Testis (tissue), 2 donors: Measurements from ENCODE around the gene PHLPP1.

Experiments used
- POLR2A ChIP-seq: fragments of 450-650 bp; IDR thresholded peaks from one replicate; pipeline ENCODE4 v1.6.1; 2017; ENCODE audit warnings: antibody characterized with exemption, mild to moderate bottlenecking, moderate library complexity
- TF ChIP-seq, protein P1 (sequence below), 3 experiments: fragments of 450-650 bp in 2 of 3; fragments of 200-600 bp in 1 of 3; sonication (generic) in 1 of 3; IDR thresholded peaks; one replicate each; pipeline ENCODE4 v1.5.1; 2016 to 2019; ENCODE audit warnings: antibody characterized with exemption in 3 of 3, mild to moderate bottlenecking in 2 of 3, moderate library complexity in 1 of 3

DNA sequence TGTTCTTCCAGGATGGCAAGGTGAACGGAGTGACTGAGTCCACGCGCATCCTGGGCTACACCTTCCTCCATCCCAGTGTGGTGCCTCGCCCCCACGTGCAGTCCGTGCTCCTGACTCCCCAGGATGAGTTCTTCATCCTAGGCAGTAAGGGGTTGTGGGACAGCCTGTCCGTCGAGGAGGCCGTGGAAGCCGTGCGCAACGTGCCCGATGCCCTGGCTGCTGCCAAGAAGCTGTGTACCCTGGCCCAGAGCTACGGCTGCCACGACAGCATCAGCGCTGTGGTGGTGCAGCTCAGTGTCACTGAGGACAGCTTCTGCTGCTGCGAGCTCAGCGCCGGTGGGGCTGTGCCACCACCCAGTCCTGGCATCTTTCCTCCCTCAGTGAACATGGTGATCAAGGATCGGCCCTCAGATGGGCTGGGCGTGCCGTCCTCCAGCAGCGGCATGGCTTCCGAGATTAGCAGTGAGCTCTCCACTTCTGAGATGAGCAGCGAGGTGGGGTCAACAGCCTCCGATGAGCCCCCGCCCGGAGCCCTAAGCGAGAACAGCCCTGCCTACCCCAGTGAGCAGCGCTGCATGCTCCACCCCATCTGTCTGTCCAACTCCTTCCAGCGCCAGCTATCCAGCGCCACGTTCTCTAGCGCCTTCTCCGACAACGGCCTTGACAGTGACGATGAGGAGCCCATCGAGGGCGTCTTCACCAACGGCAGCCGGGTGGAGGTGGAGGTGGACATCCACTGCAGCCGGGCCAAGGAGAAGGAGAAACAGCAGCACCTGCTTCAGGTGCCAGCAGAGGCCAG, 263.1 kb downstream of the PHLPP1 start:
- TF ChIP-seq, protein P1, sequence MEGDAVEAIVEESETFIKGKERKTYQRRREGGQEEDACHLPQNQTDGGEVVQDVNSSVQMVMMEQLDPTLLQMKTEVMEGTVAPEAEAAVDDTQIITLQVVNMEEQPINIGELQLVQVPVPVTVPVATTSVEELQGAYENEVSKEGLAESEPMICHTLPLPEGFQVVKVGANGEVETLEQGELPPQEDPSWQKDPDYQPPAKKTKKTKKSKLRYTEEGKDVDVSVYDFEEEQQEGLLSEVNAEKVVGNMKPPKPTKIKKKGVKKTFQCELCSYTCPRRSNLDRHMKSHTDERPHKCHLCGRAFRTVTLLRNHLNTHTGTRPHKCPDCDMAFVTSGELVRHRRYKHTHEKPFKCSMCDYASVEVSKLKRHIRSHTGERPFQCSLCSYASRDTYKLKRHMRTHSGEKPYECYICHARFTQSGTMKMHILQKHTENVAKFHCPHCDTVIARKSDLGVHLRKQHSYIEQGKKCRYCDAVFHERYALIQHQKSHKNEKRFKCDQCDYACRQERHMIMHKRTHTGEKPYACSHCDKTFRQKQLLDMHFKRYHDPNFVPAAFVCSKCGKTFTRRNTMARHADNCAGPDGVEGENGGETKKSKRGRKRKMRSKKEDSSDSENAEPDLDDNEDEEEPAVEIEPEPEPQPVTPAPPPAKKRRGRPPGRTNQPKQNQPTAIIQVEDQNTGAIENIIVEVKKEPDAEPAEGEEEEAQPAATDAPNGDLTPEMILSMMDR (IDR thresholded peaks at IDR 0.05), result no peak
- no peak for TF ChIP-seq POLR2A
